ENCODE results near the gene EXOC3L4. TPM values are rescaled to one million over a fixed set of nuclear protein-coding genes. Genes with fewer than 3 reads are reported as not detected.

The EXOC3L4 gene
- polyA plus RNA-seq, 1 of the 3 experiments (the other 2 are of a cell fraction): 0.46 TPM

- no peak overlapping the region for H3K4me2 ChIP-seq
- H3F3A ChIP-seq (replicated peaks; ENCODE audit: insufficient read depth): peaks cover 6% of the 10 kb centered on the region
- ChIA-PET POLR2A (no interaction called here), CTCF (interaction anchor here (3.0 to 6.3 kb wide), 2 partner anchors 8 to 30 kb away, joined by 16 to 45 read pairs; no protein-coding TSS in a partner anchor)
- no peaks in the 10 kb centered on the region for H3K36me3 ChIP-seq (replicated peaks in 1 of 2; ENCODE audit: control insufficient read depth in 1 of 2, insufficient read depth in 2 of 2, low read length in 1 of 2)
- H3K27me3 ChIP-seq (ENCODE audit: insufficient read depth): no peaks in the 10 kb centered on the region
- H3K9ac ChIP-seq: no peak overlapping the region
- no peak for DNase-seq
- H3K4me3 ChIP-seq (ENCODE audit: low read depth in 2 of 2, low read length in 1 of 2): no peak overlapping the region
- no peak for TF ChIP-seq EP300 (IDR thresholded peaks at IDR 0.05; ENCODE audit: borderline replicate concordance in 1 of 2, low read depth in 1 of 2, low read length in 1 of 2)
- TF ChIP-seq YY1 (IDR thresholded peaks at IDR 0.05; ENCODE audit: low read depth): no peak
- TF ChIP-seq REST (IDR thresholded peaks at IDR 0.05; ENCODE audit: low read depth, low read length): no peak
- TF ChIP-seq MAX (IDR thresholded peaks at IDR 0.05; ENCODE audit: low read depth): no peak
- TF ChIP-seq RCOR1 (IDR thresholded peaks at IDR 0.05; ENCODE audit: low read length): no peak
- no peak for TF ChIP-seq IRF3 (IDR thresholded peaks at IDR 0.05; ENCODE audit: low read depth, low read length)
- no peak for TF ChIP-seq EZH2phosphoT487 (IDR thresholded peaks at IDR 0.05; ENCODE audit: borderline replicate concordance, low read depth)
- no peak for TF ChIP-seq JUND (IDR thresholded peaks at IDR 0.05)
- no peak for TF ChIP-seq SMC3 (IDR thresholded peaks at IDR 0.05; ENCODE audit: low read depth, low read length)
- TF ChIP-seq POLR2AphosphoS5 (IDR thresholded peaks at IDR 0.05; ENCODE audit: low read depth, low read length): no peak
- TF ChIP-seq NRF1 (IDR thresholded peaks at IDR 0.05; ENCODE audit: low read depth, low read length): no peak
- no peak for TF ChIP-seq PBX3 (IDR thresholded peaks at IDR 0.05)
- TF ChIP-seq TAF1 (IDR thresholded peaks at IDR 0.05; ENCODE audit: borderline replicate concordance, low read depth, low read length): no peak
- TF ChIP-seq ZBTB33 (IDR thresholded peaks at IDR 0.05; ENCODE audit: borderline replicate concordance, low read depth): no peak
- no peak for TF ChIP-seq RAD21 (IDR thresholded peaks at IDR 0.05; ENCODE audit: low read length)
- TF ChIP-seq GATA2 (CRISPR knock-in tag; IDR thresholded peaks at IDR 0.05): no peak
- H2AFZ ChIP-seq (ENCODE audit: low read depth): no peak overlapping the region
- H3K27ac ChIP-seq (ENCODE audit: low read depth in 2 of 2, low read length in 1 of 2): no peak overlapping the region
- no peaks in the 10 kb centered on the region for H4K20me1 ChIP-seq (ENCODE audit: insufficient read depth)
- H3K4me1 ChIP-seq (ENCODE audit: control insufficient read depth in 1 of 2, insufficient read depth in 2 of 2, low read depth in 1 of 2, low read length in 1 of 2): peaks cover 21 to 32% of the 10 kb centered on the region in 2 experiments; a peak in 3 of 4 replicates
- no peaks in the 10 kb centered on the region for H3K9me3 ChIP-seq
- H3K9me2 ChIP-seq: no peaks in the 10 kb centered on the region
- WGBS (ENCODE audit: low lambda C conversion rate): 93% methylated on average over 5 of the region's 14 CpGs
- H3K79me2 ChIP-seq (ENCODE audit: insufficient read depth): no peaks in the 10 kb centered on the region
These were observed 40.4 kb downstream of the EXOC3L4 start for GRCh38 chr14:103134919-103135318.

All from SK-N-SH (cell line).